Cardiac muscle cell (in vitro differentiated cells and primary cell): Measurements from ENCODE around the gene ADAMTS6. TPM values are rescaled to one million over a fixed set of nuclear protein-coding genes. Genes with fewer than 3 reads are reported as not detected.
A peak's percentile ranks its signal among the peaks of the same experiment; 100 is the strongest.

Source experiments
- DNase-seq, 2 donors: peaks; one replicate each; pipeline versions ENCODE4 v3.0.0 to v3.0.0-alpha.2; 2010 to 2017; ENCODE audit warnings: low read depth in 1 of 2, low spot score in 1 of 2
- H3K27ac ChIP-seq: fragments of 200-600 bp; sonication (generic); 2 replicates; pipeline ENCODE4 v1.5.1; 2016
- H3K27me3 ChIP-seq: fragments of 200-600 bp; sonication (generic); 2 replicates; pipeline ENCODE4 v1.6.0; 2016; ENCODE audit warnings: control low read depth
- H3K36me3 ChIP-seq: fragments of 200-600 bp; sonication (generic); 2 replicates; pipeline ENCODE4 v1.5.1; 2016; ENCODE audit warnings: control low read depth
- H3K4me1 ChIP-seq: fragments of 200-600 bp; sonication (generic); 2 replicates; pipeline ENCODE4 v1.8.1; 2017; ENCODE audit warnings: low read depth, mild to moderate bottlenecking, mixed run types
- H3K4me3 ChIP-seq: fragments of 200-600 bp; sonication (generic); 2 replicates; pipeline ENCODE4 v1.5.1; 2016; ENCODE audit warnings: mild to moderate bottlenecking
- H3K9me3 ChIP-seq: fragments of 200-600 bp; sonication (generic); 2 replicates; pipeline ENCODE4 v1.5.1; 2017; ENCODE audit warnings: low read depth, mild to moderate bottlenecking, control low read depth
- polyA plus RNA-seq: library from polyadenylated mRNA; unstranded; fragments of >200 nt; fragmentation: Nextera tagmentation; extraction: Ambion mirVana; gene quantifications from 2 replicates; pipeline ENCODE4 v1.2.1, GENCODE V29; 2016
- total RNA-seq: library from RNA; depleted of rRNA; stranded (reverse); fragments of >200 nt; gene quantifications from 2 replicates; pipeline ENCODE4 v1.2.3, GENCODE V29; 2016
- TF ChIP-seq, protein P1 (sequence below): IDR thresholded peaks from 2 replicates; pipeline ENCODE4 v1.5.1; 2012; ENCODE audit warnings: low read depth, mild to moderate bottlenecking, low read length

ADAMTS6 gene
- total and polyA plus RNA-seq, 2 experiments from 2014 or later = 3.3 to 21.2 TPM

DNA sequence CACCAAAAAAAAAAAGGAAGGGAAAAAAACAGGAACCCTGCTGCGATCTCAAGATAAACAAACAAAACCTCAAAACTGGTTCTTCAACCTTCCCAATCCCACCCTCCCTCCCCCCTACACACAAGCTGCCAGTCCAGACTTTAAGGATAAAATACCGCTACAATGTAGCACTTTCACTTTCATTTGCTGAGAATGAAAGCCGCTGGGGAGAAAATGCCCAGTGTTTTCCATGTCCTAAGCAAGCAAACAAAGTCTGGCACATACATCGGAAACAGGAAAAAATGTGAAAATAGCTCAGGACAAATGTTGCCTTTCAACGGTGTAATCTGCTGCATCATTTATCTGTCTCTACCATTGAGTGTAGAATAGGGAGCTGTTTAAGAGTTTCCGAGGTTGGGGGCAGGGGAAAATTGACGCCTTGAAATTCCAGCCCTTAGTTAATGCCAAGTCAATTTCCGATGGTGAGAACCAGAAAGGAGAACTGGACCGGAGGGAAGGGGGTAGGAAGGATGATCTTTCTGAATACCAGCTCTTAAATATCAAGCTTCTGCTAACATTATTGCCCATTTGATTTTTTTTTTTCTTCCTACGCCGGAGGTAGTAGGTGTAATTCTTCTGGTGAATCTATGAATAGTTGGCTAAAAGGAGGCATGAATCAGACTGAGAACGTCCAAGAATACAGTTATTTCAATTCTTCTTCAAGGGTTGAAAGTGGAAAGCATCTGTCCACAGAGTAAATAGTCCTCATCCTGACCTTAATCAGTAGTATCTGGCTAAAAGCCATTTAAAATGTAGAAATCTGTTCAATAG is 1.2 kb upstream of the ADAMTS6 start:
- H3K27ac ChIP-seq = peak overlapping the region; percentile 75
- H3K27me3 ChIP-seq = no peaks in the 10 kb centered on the region
- H3K9me3 ChIP-seq = no peaks in the 10 kb centered on the region
- peak; percentile 40 to 76 for DNase-seq
- H3K4me1 ChIP-seq = peaks cover 15% of the 10 kb centered on the region
- TF ChIP-seq, protein P1, sequence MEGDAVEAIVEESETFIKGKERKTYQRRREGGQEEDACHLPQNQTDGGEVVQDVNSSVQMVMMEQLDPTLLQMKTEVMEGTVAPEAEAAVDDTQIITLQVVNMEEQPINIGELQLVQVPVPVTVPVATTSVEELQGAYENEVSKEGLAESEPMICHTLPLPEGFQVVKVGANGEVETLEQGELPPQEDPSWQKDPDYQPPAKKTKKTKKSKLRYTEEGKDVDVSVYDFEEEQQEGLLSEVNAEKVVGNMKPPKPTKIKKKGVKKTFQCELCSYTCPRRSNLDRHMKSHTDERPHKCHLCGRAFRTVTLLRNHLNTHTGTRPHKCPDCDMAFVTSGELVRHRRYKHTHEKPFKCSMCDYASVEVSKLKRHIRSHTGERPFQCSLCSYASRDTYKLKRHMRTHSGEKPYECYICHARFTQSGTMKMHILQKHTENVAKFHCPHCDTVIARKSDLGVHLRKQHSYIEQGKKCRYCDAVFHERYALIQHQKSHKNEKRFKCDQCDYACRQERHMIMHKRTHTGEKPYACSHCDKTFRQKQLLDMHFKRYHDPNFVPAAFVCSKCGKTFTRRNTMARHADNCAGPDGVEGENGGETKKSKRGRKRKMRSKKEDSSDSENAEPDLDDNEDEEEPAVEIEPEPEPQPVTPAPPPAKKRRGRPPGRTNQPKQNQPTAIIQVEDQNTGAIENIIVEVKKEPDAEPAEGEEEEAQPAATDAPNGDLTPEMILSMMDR = no peak
- H3K36me3 ChIP-seq = no peaks in the 10 kb centered on the region
- H3K4me3 ChIP-seq = peak overlapping the region; percentile 48

DNA sequence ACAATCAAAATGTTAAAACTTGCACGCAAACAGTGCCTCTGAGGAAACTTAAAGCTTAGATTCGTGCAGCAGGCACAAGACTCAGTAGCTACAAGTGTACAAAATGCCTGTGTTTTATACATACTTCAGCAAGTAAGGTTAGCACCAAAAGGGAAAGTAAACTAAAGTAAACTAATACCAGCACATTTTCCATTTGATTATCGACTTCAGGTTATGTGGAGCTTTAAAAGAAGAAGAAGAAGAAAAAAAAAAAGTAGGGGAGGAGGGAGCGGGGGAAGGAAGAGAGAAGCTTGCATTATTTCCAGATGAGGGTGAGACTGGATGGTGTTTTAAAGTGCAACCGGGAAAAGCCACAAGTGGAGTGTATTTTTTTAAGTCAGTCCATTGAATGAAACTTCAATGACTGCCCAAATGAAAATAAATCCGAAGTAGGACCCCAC is 596 bp upstream of the ADAMTS6 start:
- peak; percentile 25 to 66 for DNase-seq
- peak overlapping the region; percentile 75 for H3K27ac ChIP-seq
- H3K27me3 ChIP-seq = no peaks in the 10 kb centered on the region
- no peaks in the 10 kb centered on the region for H3K9me3 ChIP-seq
- peaks cover 15% of the 10 kb centered on the region for H3K4me1 ChIP-seq
- H3K4me3 ChIP-seq = peak overlapping the region; percentile 48
- TF ChIP-seq, protein P1 = no peak
- H3K36me3 ChIP-seq = no peaks in the 10 kb centered on the region

DNA sequence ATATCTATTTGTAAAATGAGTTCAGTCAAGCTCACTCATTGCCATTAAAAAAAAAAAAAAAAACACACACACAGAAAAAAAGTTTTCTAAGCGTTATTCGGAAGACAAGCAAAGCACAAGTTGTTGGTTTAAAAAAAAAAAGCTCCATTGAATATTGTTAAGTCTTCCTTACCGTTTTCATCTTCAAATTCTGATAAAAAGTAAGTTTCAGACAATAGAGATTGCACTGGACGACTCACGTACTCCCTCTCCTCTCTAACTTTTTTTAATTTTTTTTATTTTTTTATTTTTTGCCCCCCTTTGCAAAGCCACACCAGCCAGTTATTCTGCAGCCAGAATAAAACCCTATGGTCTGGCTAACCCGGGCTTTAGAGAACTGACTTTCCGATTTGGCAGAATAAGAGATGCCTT is 544 bp downstream of the ADAMTS6 start:
- Histone ChIP-seq H3K27me3 (no peaks in the 10 kb centered on the region), H3K4me1 (peaks cover 15% of the 10 kb centered on the region), H3K27ac (peak overlapping the region; percentile 75), H3K36me3 (no peaks in the 10 kb centered on the region), H3K9me3 (no peaks in the 10 kb centered on the region), H3K4me3 (peak overlapping the region; percentile 48)
- peak; percentile 9 to 20 for DNase-seq
- TF ChIP-seq, protein P1 = no peak

DNA sequence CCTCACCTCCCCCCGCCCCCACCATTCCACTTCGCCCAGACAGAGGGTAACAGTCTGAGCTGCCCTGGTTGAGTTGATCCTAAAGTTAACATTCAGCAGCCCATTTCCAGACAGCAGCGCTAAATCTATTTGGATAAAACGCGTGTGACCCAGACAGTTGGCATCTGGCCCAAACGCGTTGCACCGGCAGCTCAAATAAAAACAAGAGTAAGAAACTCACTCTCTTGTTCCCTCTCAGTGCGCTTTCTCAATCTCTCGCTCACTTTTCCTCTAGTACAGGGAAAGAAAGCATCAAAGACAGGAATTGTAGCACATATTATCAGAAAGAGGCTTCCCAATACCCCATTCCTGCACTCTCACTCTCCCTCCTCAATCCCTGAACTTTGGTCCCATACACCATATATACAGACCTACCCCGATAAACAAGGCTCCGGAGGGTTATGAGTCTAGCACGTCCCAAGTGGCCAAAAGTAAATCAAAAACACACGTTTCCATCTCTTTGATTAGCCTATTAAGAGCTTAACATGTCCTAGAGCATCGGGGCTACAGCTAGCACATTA is 1.3 kb downstream of the ADAMTS6 start:
- H3K9me3 ChIP-seq = no peaks in the 10 kb centered on the region
- H3K4me1 ChIP-seq = peaks cover 15% of the 10 kb centered on the region
- TF ChIP-seq, protein P1 = peak; percentile 11
- H3K27ac ChIP-seq = peak overlapping the region; percentile 75
- peak overlapping the region; percentile 48 for H3K4me3 ChIP-seq
- H3K27me3 ChIP-seq = no peaks in the 10 kb centered on the region
- H3K36me3 ChIP-seq = no peaks in the 10 kb centered on the region
- peak; percentile 62 to 90 for DNase-seq

DNA sequence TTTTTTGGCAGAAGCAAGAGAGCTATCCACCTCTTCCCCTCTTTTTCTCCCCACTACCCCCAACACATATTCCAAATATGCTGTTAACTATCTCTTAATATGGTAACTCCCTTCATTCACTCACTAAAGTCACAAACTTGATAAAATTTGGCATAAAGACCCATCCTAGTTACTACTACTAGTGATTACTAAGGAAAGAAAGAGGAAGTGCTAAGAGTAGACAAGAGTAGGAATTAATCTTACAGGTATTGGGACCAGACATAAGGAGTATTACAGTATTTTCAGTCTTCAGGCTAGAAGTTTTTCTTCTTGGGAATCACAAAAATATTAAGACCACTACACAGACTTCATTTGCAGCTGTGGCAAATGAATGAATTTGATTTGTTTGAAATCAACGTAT is 2.2 kb downstream of the ADAMTS6 start:
- Histone ChIP-seq H3K4me3 (peak overlapping the region; percentile 48), H3K4me1 (peaks cover 15% of the 10 kb centered on the region), H3K27me3 (no peaks in the 10 kb centered on the region), H3K27ac (no peak overlapping the region), H3K9me3 (no peaks in the 10 kb centered on the region), H3K36me3 (no peaks in the 10 kb centered on the region)
- TF ChIP-seq, protein P1 = no peak
- DNase-seq = no peak
